IPS DF 19.7 (cell line): Measurements from ENCODE around the gene CIAO2B.

Source experiments
- DNase-seq: peaks from one replicate; pipeline ENCODE4 v3.0.0-alpha.2; 2013; ENCODE audit warnings: low read depth, low spot score

CIAO2B gene

DNA sequence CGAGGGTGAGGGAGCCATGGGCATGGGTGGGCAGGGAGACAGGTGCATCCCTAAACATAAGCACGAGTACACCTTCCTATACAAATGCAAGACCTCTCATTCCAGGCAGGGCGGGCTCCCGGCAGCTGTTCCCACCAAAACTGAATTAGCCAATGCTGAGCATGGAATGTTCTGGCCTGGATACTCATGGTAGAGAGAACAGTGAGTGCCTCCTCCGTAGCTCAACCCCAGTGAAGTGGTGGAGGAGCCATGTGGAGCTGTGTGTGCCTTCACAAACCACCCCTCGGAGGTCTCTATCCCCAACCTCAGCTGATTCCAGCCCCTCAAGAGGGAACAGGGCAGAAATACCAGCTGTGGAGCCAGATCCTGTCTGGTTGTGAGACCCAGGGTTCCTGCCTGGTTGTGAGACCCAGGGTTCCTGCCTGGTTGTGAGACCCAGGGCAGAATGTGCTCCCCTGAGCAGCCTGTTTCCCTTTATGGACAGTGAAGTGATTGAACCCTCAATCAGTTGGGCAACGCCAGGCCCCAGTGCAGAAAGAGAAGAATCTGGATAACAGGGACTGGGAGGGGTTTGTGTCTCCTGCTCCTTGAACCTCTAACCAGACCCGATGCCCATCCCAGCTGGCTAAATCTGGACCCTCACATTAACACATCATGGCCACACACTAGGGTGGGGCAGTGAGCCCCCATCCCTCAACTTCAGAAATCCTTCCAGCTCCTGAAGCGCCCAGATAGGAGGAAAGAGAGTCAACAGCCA lies 13.1 kb downstream of the CIAO2B start:
- no peak for DNase-seq

DNA sequence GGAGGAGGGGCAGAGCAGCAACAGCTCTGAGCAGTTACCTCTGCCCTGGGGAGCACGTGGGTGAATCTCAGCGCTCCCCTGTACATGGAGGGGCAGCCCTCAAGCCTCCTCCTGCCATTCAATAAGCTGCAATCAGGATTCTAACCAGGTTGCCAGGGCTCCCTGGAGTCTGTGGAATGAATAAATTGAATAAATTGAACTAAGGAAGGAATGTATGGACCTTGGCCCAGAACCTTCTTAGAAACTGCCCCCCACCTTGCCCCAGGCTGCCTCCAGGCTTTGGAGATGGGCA lies 14.0 kb downstream of the CIAO2B start:
- DNase-seq, result no peak

DNA sequence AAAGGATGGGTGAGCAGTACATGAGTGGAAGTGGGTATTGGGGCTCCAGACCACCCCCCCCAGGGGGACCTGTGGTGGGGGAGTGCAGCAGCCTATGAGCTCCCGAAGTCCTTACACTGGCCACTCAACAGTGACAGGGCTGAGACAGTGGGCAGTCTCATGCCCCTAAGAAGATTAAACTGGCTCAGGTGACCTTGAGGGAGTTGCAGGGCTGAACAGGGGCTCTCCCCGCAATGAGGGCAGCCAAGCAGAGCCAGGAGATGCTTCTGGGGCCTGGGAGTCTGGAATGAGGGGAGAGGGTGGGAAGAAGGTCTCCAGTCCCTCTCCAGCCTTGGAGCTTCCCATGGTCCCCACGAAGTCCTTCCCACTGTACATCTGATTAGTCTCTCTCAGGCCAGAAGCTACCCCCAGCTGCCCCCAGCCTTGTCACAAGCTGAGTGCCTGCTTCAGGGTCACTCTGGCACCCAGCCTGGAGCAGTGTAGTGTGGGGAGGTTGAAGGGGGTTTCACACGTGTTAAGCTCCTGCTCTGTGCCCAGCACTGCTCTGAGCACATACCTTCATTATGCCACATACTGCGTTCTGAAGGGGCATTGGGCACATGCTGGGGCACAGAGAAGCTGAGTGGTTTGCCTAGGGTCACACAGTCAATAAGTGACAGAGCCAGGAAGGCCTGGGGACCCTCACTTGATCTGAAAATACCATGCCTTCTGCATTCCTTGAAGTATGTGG lies 14.5 kb downstream of the CIAO2B start:
- no peak for DNase-seq

DNA sequence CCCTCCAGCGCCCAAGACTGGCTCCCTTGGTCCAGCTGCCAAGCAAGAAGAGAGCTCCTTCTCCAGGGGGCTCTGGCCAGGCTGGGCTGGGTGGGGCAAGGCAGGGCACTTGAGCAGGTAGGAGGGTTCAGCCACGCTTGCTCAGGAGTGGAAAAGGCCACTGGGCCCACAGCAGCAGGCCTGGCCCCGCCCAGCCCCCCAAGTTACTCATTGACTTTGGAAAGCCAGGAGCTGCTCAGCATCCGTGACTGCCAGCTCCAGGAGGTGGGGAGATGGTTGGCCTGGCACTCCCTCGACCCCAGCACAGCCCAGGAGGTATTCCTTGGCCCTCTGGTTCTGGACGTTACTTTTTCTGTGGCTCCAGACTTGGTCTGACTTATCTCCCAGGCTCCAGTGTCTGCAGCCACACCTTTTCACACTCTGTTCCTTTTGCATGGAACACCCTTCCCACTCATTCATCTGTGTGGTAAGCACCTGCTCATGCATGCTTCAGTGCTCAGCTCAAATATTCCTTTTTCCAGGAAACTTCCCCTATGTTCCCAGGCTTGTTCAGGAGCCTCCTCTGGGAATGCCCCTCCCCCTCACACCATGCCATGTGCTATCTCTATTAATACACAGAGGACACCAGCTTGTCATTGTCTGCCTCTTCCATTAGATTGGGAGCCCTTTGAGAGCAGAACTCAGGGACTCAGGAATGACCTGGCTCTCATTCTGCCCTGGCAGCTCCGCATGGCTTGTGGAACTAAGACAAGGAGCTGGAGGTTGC lies 15.2 kb downstream of the CIAO2B start, which contains the start of gene CDH16:
Gene CDH16, minus strand, starts transcription at position 83 of the 766 bp plus-strand sequence. CDS start 820 bp downstream, outside the sequence.
- no peak for DNase-seq

DNA sequence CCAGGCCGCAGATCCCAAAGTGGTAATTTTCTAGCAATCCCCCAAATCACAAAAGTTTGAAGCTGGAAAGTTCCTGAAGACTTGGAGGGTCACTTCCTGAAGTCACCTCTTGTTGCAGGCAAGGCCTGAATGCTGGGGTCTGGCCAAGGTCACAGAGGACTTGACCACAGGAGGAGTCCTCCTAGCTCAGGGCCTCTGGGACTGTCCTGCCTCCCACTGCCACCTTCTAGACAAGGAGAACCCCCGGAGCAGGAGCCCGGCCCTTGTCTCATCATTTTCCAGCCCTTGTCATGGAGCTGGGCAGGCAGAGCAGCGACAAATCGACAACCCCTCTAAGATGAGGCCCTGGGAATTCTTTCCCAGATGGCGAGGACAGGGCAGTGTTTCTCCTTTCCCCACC lies 15.8 kb downstream of the CIAO2B start:
- no peak for DNase-seq

DNA sequence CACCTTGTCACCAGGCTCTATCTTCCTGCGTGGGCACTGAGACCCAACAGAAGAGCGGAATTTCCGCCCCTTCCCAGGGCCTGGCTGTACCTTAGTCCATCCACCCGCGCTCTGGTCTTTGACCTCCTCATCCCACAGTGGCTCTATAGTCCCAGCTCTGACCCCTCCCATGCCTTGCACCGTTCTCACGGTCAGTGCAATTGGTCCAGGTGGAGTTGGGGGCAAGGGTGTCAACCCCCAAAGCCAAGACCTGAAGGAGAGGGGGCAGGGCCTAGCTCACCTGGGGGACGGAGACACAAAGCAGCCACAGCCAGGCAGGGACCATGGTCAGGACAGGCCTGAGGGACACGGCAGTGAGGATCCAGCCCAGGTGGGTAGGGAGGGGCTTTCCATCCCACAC lies 16.5 kb downstream of the CIAO2B start:
- no peak for DNase-seq

DNA sequence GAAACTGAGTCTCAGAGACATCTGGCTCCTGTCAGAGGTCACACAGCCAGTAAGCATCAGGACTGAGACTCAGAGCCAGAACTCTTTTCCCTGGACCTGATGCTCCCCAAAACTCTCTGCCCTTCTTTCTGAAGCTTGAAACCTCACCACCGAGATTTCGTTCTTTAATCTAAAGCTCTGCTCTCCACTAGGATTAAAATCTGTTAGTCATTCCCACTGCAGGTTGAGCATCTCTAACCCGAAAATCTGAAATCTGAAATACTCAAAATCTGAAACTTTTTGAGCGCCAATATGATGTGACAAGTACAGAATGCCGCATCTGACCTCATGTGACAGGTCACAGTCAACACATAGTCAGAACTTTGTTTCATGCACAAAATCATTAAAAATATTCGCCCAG lies 17.7 kb downstream of the CIAO2B start:
- no peak for DNase-seq

DNA sequence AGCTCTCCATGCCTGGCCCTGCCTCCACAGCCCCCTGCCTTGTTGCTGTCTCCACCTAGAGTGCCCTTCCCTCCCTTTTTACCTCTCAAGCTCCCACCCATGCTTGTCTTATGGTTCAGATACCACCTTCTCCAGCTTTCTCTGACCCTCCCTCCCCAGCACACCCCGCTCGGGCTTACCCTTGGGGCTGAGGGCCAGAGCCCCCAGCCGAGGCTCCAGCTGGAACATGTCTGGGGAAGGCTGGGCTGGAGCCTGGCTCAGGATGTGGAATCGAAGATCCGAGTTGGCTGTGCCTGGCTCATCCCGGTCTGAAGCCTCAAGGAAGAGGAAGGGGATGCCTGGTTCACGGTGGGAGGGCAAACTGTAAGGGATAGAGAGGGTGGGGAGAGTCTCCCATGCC lies 19.2 kb downstream of the CIAO2B start:
- no peak for DNase-seq

DNA sequence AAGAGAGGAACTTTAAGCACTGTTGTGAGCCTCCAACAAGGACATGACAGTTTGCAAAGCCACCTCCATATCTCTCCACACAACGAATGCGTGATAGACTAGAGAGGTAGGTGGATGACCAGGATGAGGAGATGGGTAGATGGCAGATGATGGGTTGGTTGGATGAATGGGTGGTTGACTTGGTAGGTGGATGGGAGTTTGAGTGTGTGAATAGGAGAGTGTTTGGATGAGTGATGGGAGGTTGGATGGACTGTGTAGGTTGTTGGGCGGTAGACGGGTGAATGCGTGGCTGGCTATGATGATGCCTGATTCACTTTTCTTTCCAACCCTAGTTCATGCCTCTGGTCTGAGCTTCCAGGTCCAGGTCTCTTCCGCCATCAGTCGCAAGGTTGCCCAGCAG lies 19.7 kb downstream of the CIAO2B start:
- DNase-seq, result no peak

DNA sequence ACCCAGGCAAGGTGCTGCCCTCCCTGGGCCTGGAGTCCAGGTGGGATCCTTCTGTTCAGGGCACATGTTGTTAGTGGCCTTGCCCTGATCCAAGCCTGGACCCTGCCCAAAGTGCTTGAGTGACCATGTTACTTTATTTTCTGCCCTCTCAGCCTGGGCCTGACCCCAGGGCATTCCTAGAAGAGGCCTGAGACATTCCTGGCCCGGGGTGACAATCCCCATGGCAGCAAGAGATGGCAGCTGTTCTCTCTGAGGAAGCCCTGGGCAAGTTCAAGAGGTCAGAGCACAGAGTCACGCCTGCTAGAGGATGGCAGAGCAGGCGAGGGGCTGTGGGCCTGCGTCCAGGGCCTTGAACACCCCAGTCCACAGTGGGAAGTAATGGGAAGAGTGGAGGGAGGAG lies 20.5 kb downstream of the CIAO2B start:
- no peak for DNase-seq

DNA sequence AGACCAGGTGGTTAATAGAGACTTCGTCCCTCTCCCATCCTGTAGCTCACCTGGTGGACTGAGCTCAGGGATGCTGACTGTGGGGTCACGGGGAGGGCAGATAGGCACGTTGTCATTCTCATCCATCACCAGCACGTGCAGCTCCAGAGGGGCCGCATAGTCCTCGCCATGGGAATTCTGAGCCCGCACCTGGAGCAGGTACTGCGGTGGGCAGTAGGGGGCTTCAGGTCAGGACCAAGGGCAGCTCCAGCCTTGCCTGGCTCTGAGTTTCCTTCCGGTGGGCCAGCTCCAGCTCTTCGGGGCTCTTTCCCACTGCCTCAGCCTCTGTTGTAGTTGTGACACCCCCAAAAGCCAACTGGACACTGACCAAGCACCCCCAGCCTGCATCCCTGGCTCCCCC lies 21.1 kb downstream of the CIAO2B start:
- DNase-seq, result no peak

DNA sequence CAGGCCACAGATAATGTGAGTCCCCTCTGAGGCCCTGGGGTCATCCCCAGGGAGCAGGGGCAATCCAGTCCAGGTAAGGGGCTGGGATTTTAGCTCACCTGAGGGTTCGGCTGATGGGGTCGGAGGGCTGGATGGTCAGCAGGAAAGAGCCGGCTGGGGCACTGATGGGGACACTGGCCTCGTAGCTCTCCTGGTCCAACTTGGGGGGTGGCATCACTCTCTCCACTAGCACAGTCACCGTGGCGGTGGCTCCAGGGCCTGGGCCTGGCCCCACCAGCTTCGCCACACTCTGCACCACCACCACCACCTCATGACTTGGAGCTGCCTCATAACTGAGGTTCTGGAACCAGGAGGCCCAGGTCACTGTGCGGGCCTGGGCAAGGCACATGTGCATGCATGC lies 22.4 kb downstream of the CIAO2B start:
- no peak for DNase-seq

DNA sequence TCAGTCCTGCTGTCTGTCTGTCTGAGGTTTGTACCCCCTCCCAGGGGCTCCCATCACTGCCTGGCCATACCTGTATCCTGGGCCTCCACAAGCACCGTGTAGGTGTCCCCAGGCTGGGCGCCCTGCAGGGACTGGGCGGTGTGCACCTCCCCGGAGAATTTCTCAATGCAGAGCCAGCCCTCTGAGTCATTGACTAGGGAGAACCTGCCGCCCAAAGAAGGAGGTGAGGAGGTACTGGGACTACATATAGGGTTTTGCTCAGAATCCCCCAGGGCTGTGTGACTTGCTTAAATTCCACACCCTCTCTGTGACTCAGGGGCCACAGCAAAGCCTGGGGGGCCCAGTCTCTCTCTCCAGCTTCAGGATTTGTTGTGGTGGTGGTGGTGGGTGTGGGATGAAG lies 23.1 kb downstream of the CIAO2B start:
- no peak for DNase-seq

DNA sequence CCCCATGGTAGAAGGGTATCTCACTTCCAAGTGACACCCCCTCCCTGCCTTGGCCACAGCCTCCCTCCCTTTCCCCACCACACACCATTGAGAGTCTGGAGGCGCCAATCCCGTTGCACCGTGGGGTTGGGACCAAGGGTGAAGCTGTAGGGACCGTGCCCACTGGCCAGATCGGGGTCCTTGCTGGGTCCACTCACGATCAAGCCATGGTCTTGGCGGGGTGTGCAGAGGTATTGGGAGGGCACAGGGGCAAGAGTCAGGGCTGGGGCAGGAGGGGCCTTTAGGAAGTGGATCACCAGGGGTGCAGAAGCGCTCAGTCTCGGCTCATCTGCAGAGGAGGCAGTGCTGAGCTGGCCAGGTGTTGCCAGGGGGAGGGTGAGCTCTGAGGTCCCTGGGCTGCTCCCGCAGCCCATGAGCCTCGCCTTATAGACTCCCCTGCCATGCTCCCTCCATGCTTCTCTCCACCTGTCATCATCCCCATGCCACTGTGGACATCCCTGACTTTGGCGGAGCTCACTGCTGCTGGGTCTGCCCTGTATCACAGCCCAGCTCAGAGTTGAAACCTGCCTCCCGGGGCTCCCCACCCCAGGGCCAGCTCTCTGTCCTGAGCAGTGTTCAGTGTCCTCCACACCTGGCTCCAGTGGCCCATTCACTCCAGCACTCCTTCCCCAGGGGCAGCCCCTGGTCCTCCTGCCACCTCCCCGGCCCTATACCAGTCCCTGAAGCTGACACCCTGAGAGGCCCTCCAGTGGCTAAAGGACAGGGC lies 23.8 kb downstream of the CIAO2B start:
- DNase-seq, result no peak

DNA sequence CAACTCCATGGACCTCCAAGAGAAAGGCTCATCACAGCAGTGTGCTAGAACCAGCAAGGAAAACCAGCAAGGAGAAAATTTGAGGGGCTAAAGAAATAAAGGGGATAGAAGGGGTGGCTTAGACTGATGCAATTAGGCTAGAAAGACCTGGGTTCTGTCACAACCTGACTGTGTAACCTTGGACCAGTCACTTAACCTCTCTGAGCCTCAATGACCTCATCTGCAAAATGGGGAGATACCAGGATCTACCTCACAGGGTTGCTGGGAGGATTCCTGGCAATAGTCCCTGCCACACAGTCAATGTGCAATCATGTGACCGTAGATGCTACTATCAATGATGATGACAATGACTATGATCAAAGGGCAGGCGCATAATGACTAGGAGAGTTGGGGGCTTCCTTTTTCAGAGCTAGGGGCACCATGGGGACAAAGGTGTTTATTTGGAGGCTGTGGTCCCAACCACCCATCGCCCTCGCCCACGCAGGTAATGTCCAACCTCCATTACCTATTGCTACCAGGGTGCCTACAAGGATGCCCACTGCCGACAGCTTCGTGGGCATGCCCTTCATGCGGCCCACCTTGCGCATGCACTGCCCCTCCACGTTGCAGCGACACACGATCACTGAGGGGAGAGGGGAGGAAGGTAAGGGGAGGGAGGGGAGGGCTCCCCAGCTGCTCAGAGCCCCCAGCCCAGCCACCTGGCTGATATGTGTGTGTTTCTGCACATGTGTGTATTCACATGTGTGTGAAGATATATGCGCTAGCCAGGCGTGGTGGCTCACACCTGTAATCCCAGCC lies 25.2 kb downstream of the CIAO2B start:
- no peak for DNase-seq

DNA sequence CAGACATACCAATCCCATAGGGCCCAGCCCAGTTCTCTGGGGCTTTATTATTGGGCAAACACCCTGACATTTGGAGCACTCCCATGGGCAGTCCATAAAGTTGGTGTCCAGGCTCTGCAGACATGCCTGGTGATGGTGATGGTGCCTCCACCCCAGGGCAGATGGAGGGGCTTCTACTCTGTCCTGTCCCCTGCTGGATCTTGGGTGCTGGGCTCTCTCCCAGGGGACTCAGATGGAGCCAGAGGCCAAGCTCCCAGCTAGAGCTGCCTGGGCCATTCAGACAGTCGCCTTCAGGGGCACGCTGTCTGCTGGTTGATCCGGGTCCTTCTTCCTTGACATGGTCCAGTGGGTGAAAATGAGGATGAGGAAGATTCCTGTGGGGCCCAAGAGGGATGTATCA lies 26.1 kb downstream of the CIAO2B start:
- DNase-seq, result no peak

DNA sequence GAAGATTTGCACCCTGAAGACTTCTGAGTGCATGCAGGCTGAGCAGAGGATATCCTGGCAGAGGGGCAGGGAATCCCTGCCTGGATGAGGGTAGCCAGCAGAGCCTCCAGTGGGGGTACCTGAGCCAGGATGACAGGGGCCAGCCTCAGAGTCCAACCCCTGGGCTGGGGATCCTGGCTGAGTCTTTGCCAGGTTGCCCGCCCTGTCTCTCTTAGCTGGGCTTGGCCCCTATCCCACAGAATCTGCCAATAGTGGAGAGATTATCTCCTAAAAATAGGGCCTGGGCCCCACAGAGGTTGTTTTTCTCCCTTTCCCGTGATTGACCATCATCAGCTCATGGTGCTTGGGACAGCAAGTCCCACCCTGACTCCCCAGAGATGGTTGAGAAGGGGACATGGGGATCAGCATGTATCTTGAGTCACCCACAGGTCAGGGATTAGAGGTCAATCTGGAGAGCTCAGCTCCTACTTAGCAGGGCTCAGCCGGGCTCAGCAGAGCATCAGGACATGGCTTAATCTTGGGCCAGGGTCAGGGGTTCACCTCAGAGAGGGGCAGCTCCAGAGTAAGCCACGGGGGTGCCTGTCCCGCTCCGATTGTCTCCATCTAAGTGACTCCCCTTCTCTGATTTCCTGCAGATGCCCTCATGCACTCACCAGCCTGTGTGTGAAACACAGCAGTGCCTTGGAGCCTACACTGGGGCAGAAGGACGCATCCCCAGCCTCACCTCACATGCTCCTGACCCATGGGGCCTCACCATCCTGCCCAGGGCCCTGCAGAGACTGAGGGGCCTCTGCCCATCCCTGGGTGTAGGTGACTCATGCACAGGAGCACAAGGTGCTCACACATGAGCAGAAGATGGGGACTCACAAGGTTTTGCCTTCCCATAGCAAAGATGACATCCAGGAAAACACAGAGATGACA lies 27.0 kb downstream of the CIAO2B start:
- DNase-seq, result no peak

DNA sequence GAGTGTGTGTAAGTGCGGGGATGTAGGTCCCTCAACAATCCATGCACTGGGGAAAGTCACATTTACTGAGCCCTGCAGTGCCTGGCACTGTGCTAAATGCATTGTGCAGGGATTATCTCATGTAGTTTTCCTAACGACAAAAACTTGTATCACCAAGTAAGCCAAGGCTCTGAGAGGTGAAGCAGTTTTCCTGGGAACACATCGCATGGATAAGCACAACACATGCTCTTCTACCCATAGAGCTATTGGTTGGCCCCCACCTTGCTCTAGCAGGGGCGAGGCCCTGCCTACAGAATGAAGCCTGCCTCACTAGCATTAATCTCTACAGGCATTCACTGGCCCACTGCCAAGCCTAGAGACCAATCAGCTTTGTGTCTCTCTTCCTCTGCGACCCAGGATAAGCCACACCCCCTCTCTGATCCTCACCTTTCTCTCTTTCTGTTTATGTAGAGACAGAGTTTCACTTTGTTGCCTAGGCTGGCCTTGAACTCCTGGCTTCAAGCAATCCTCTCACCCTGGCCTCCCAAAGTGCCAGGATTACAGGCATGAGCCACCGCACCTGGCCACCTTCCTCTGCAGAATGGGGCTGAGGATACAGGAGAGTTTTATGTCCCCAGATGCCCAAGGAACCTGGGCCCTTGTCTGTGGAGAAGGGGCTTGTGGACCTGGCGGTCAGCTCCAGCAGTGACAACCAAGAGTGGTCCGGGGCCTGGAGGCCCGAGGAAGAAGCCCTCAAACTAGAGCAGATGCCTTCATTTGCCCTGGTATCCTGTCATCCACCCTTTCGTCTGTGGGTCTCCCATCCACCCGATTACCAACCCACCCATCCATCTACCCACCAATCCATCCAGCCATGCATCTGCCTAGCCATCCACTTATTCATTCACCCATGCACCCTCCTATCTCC lies 28.3 kb downstream of the CIAO2B start:
- DNase-seq, result no peak
